IMR-90 (cell line): ENCODE results near the gene LDLRAD4. TPM values are rescaled to one million over a fixed set of nuclear protein-coding genes. Genes with fewer than 3 reads are reported as not detected.

Experiments
- ATAC-seq: fragments of 200-7000 bp; cut with Tn5 transposase; 2 replicates; pipeline ENCODE4 v1.9.1; 2020; ENCODE audit warnings: low read depth, mild to moderate bottlenecking, moderate library complexity
- BruUV-seq: library from RNA; stranded (reverse); fragments of 400-500 nt; replicated peaks from 2 replicates; lab custom pipeline; 2021; lab: Mats Ljungman, UMichigan
- CTCF ChIA-PET: fragments of 300-600 bp; formaldehyde crosslinking; extraction: SDS; loops from one replicate; lab custom pipeline; 2021; ENCODE audit warnings: antibody characterized with exemption; lab: Yijun Ruan, JAX
- POLR2A ChIA-PET: fragments of 300-600 bp; sonication (Branson Sonifier 250); formaldehyde crosslinking; loops from one replicate; lab custom pipeline; 2022; ENCODE audit warnings: antibody characterized with exemption; ENCODE audit not compliant: unreplicated experiment; lab: Charles Lee
- DNase-seq: peaks from one replicate; pipeline ENCODE4 v3.0.0; 2013
- H2AFZ ChIP-seq: replicated peaks from 2 replicates; pipeline ENCODE3; 2013; ENCODE audit warnings: low read length, mild to moderate bottlenecking; ENCODE audit not compliant: poor library complexity
- H2AK5ac ChIP-seq: 2 replicates; pipeline ENCODE4 v1.6.1; 2013; ENCODE audit warnings: low read depth, low read length, inconsistent platforms
- H2AK9ac ChIP-seq: replicated peaks from 2 replicates; pipeline ENCODE3; 2013; ENCODE audit warnings: mild to moderate bottlenecking, low read depth, low read length, moderate library complexity; ENCODE audit not compliant: poor library complexity
- H2BK120ac ChIP-seq: 2 replicates; pipeline ENCODE4 v1.6.1; 2013; ENCODE audit warnings: low read depth, low read length, inconsistent platforms
- H2BK15ac ChIP-seq: 3 replicates; pipeline ENCODE4 v1.6.1; 2013; ENCODE audit warnings: low read depth, low read length, inconsistent platforms
- H2BK20ac ChIP-seq: 2 replicates; pipeline ENCODE4 v1.6.1; 2013; ENCODE audit warnings: low read depth, mild to moderate bottlenecking, inconsistent platforms, low read length, moderate library complexity
- H2BK5ac ChIP-seq: 2 replicates; pipeline ENCODE4 v1.6.1; 2013; ENCODE audit warnings: mild to moderate bottlenecking, low read depth, low read length, inconsistent platforms; ENCODE audit not compliant: poor library complexity, severe bottlenecking
- H3K14ac ChIP-seq: replicated peaks from 2 replicates; pipeline ENCODE4 v1.6.1; 2013; ENCODE audit warnings: low read depth, low read length, inconsistent platforms
- H3K18ac ChIP-seq: 2 replicates; pipeline ENCODE4 v1.6.1; 2013; ENCODE audit warnings: low read depth, low read length, control low read depth
- H3K23ac ChIP-seq: 2 replicates; pipeline ENCODE4 v1.6.1; 2013; ENCODE audit warnings: low read depth, low read length, inconsistent platforms
- H3K27ac ChIP-seq: 2 replicates; pipeline ENCODE4 v1.5.1; 2013; ENCODE audit warnings: mild to moderate bottlenecking, control low read depth, low read length; ENCODE audit not compliant: insufficient read depth
- H3K27me3 ChIP-seq: 2 replicates; pipeline ENCODE4 v1.6.1; 2013; ENCODE audit warnings: low read length; ENCODE audit not compliant: control insufficient read depth, insufficient read depth
- H3K36me3 ChIP-seq: 2 replicates; pipeline ENCODE4 v1.6.1; 2013; ENCODE audit warnings: low read length, mixed read lengths; ENCODE audit not compliant: control insufficient read depth, insufficient read depth
- H3K4ac ChIP-seq: 2 replicates; pipeline ENCODE4 v1.6.1; 2013; ENCODE audit warnings: low read depth, low read length, inconsistent platforms
- H3K4me1 ChIP-seq: 2 replicates; pipeline ENCODE4 v1.6.1; 2013; ENCODE audit warnings: low read length, mixed read lengths; ENCODE audit not compliant: control insufficient read depth, insufficient read depth
- H3K4me2 ChIP-seq: 2 replicates; pipeline ENCODE4 v1.6.1; 2013; ENCODE audit warnings: low read depth, mild to moderate bottlenecking, control low read depth, low read length, moderate library complexity
- H3K4me3 ChIP-seq: 2 replicates; pipeline ENCODE4 v1.5.1; 2013; ENCODE audit warnings: low read depth, mild to moderate bottlenecking, control low read depth, low read length, moderate library complexity; ENCODE audit not compliant: insufficient read depth
- H3K56ac ChIP-seq: 2 replicates; pipeline ENCODE4 v1.6.1; 2013; ENCODE audit warnings: low read length, inconsistent platforms; ENCODE audit not compliant: insufficient read depth; ENCODE audit errors: extremely low read depth
- H3K79me1 ChIP-seq, 2 experiments: 2 replicates each; pipeline ENCODE4 v1.6.1; 2013; ENCODE audit warnings: low read length in 2 of 2, inconsistent platforms in 1 of 2, low read depth in 1 of 2
- H3K9ac ChIP-seq: 2 replicates; pipeline ENCODE4 v1.6.1; 2013; ENCODE audit warnings: low read depth, low read length, control low read depth
- H3K9me1 ChIP-seq: 2 replicates; pipeline ENCODE4 v1.6.1; 2013; ENCODE audit warnings: low read length, inconsistent platforms; ENCODE audit not compliant: insufficient read depth
- H3K9me3 ChIP-seq: 2 replicates; pipeline ENCODE4 v1.6.1; 2013; ENCODE audit warnings: low read length; ENCODE audit not compliant: control insufficient read depth, insufficient read depth
- H4K20me1 ChIP-seq: 2 replicates; pipeline ENCODE4 v1.6.1; 2013; ENCODE audit warnings: low read length, inconsistent platforms; ENCODE audit not compliant: insufficient read depth
- H4K5ac ChIP-seq: 2 replicates; pipeline ENCODE4 v1.6.1; 2013; ENCODE audit warnings: mild to moderate bottlenecking, low read depth, low read length, control low read depth
- H4K8ac ChIP-seq, 2 experiments: 2 replicates each; pipeline ENCODE4 v1.6.1; 2013; ENCODE audit warnings: low read depth in 2 of 2, low read length in 2 of 2, control low read depth in 1 of 2, inconsistent platforms in 1 of 2
- H4K91ac ChIP-seq: 2 replicates; pipeline ENCODE4 v1.6.1; 2013; ENCODE audit warnings: low read depth, low read length, inconsistent platforms; ENCODE audit not compliant: insufficient read depth
- CEBPB ChIP-seq: IDR thresholded peaks from 2 replicates; pipeline ENCODE4 v1.6.1; 2012; ENCODE audit warnings: low read depth, low read length, improper control_type of control experiment
- FOS ChIP-seq: fragments of 150-350 bp; IDR thresholded peaks from 2 replicates; pipeline ENCODE4 v1.6.1; 2016; ENCODE audit warnings: low read depth, low read length
- WGBS, 2 experiments: methylation state at CpG; one replicate each; pipeline versions ENCODE4 v1.1.5 to v1.1.7; 2013; ENCODE audit warnings: missing lambda C conversion rate in 2 of 2; ENCODE audit not compliant: insufficient read length in 1 of 2; ENCODE audit errors: extremely low coverage in 2 of 2; 5-methylcytosine and 5-hydroxymethylcytosine counted together
- dilution Hi-C: fragments of 300-500 bp; cut with HindIII; formaldehyde crosslinking; loops from one replicate; pipeline ENCODE4 v1.14.3; 2018; ENCODE audit warnings: low sequenced_read_pairs; ENCODE audit not compliant: unreplicated experiment
- in situ Hi-C: fragments of 300-500 bp; cut with MboI; formaldehyde crosslinking; loops from 3 replicates; pipeline ENCODE4 v1.14.3; 2019; ENCODE audit warnings: low sequenced_read_pairs, inconsistent platforms, mixed read lengths
- intact Hi-C: fragments of 100-400 bp; cut with micrococcal nuclease; formaldehyde crosslinking; loops from 2 replicates; pipeline ENCODE4 v1.10.0; 2022
- polyA plus RNA-seq, 3 experiments: library from polyadenylated mRNA; depleted of rRNA; stranded (reverse); fragments of >200 nt; gene quantifications; 2 replicates each; pipeline ENCODE4 v1.2.3, GENCODE V29; 2012; ENCODE audit warnings: low replicate concordance in 1 of 3
- total RNA-seq: library from RNA; depleted of rRNA; stranded (reverse); fragments of >200 nt; gene quantifications from 2 replicates; pipeline ENCODE4 v1.2.3, GENCODE V29; 2012

LDLRAD4 gene
- total and polyA plus RNA-seq, 2 of the 4 experiments (the other 2 are of a cell fraction), result not detected

GRCh38 chr18:13549880-13550232, 331.3 kb downstream of the LDLRAD4 start:
- TF ChIP-seq FOS, result no peak
- no peak for TF ChIP-seq CEBPB
- in situ Hi-C loops, result no loop called here
- CTCF ChIA-PET, result interaction anchor here (0.9 to 1.6 kb wide), 2 partner anchors 8 to 76 kb away, joined by 3 to 4 read pairs; no protein-coding TSS in a partner anchor

More at GRCh38 chr18:13549880-13550232, 331.3 kb downstream of the LDLRAD4 start:
- H3K9me3 ChIP-seq, result no peaks in the 10 kb centered on the region
- H3K9me1 ChIP-seq, result no peaks in the 10 kb centered on the region
- H4K8ac ChIP-seq, result no peak overlapping the region
- H3K56ac ChIP-seq, result no peak overlapping the region
- no peak overlapping the region for H2BK20ac ChIP-seq
- BruUV-seq, result no TSS peak
- POLR2A ChIA-PET, result no interaction called here
- peaks cover 9% of the 10 kb centered on the region for H3K27me3 ChIP-seq
- no peak overlapping the region for H3K18ac ChIP-seq
- ATAC-seq (no peak), DNase-seq (no peak)
- no peak overlapping the region for H3K9ac ChIP-seq
- no peak overlapping the region for H3K14ac ChIP-seq
- no peak overlapping the region for H2BK5ac ChIP-seq
- H3K4ac ChIP-seq, result no peak overlapping the region
- H2AFZ ChIP-seq, result no peak overlapping the region
- dilution Hi-C loops (no loop called here), intact Hi-C loops (no loop called here)
- no peaks in the 10 kb centered on the region for H3K36me3 ChIP-seq
- H3K23ac ChIP-seq, result no peak overlapping the region
- H2AK5ac ChIP-seq, result no peak overlapping the region
- H4K5ac ChIP-seq, result no peak overlapping the region
- no peaks in the 10 kb centered on the region for H3K79me1 ChIP-seq
- H4K91ac ChIP-seq, result no peak overlapping the region
- H2AK9ac ChIP-seq, result no peak overlapping the region
- no peak overlapping the region for H2BK120ac ChIP-seq
- H3K4me2 ChIP-seq, result no peak overlapping the region
- H3K4me1 ChIP-seq, result no peaks in the 10 kb centered on the region
- no CpG with 5 or more reads among the region's 5 CpGs for WGBS, 2 experiments
- H3K4me3 ChIP-seq, result no peak overlapping the region
- H2BK15ac ChIP-seq, result no peak overlapping the region
- no peak overlapping the region for H3K27ac ChIP-seq
- no peaks in the 10 kb centered on the region for H4K20me1 ChIP-seq
